ENCODE data around the gene DHRS7C.

DHRS7C gene

DNA sequence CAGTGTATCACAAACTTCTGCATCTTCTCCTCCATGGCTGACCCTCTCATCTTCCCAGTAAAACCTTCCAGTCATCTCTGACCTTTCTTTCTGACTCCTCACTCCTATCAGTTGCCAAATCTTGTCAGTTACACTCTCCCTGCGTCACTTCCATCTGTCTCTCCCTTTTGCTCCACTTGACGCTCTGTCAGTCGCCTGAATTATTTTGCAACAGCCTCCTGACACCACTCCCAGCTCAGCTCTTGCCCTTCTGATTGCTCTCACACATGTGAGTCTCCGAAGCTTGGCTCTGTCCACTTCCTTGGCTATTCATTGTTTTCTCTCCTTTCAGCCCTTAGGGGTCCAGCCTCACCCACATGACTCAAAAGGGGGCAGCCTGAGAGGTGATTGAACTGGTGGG, 27.7 kb downstream of the DHRS7C start:
- DNase-seq: no peak

DNA sequence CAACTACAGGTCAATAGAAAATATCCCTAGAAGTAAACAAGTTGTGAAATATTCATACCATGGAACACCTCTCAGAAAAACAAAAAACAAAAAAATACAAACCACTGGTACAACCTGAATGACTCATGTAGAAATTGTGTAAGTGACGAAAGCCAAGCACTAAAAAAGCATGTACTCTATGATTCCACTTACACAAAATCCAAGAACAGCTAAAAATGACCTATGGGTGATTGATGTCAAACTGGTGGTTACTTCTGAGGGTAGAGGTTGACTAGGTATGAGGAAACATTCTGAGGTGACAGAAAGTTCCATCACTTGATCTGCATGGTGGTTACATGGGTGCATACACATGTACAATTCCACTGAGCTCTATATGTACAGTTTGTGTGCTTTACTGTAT, 31.1 kb downstream of the DHRS7C start:
- DNase-seq: no peak

DNA sequence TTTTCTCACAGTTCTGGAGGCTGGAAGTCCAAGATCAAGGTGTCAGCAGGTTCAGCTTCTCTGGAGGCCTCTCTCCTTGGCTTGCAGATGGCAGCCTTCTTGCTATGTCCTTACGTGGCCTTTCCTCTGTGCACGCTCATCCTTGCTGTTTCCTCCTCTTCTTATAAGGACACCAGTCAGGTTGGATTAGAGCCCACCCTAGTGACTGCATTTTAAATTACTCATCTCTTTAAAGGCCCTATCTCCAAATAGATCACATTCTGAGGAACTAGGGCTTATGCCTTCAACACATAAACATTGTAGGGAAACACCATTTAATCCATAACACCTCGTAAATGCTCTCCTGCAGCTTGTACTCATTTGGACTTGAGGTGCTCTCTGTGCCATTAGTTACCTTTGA, 36.3 kb downstream of the DHRS7C start:
- DNase-seq: no peak

DNA sequence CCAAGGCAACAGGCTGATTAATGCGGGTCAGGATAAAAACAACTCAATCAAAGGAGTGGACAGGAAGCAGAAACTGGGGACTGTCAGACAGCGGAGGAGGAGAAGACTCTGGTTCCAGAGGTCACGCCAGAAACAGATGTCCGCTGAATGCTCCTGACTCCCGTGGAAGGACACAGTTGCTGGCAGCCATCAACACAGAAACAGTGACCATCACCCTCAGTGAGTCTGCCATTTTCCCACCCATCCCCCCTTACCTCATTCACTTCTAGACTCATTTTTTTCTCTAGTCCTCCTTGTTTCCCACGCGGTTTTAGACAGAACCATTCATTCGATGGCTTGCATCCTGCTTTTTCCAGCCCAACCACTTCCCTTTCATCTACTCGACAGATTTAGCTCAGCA, 40.9 kb downstream of the DHRS7C start:
- DNase-seq: no peak

DNA sequence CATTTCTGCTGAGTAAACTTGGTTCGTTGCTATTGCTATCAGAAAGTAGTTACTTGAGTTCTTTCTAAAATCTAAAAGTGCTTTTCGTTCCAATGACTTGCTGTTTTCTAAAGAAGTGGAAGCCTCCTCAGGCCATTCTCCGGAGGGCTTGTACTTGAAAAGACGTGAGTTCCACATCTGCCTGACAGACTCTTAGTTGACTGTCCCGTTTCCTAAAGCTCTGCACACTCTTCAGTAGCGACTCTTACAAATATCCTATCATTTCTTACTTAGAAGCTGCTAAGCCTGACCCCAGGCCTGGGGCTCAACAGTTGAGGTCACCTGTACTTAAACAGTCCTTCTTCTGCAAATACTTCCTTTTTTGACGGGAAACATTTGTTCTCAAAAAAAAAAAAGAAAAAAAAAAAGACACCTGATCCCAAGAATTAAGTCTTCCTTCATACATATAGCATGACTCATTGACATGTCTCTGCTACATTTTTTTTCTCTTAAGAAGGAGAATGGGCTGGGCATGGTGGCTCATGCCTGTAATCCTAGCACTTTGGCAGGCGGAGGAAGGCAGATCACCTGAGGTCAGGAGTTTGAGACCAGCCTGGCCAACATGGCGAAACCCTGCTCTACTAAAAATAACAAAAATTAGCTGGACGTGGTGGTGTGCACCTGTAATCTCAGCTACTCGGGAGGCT, 61.5 kb downstream of the DHRS7C start:
- no peak for DNase-seq

DNA sequence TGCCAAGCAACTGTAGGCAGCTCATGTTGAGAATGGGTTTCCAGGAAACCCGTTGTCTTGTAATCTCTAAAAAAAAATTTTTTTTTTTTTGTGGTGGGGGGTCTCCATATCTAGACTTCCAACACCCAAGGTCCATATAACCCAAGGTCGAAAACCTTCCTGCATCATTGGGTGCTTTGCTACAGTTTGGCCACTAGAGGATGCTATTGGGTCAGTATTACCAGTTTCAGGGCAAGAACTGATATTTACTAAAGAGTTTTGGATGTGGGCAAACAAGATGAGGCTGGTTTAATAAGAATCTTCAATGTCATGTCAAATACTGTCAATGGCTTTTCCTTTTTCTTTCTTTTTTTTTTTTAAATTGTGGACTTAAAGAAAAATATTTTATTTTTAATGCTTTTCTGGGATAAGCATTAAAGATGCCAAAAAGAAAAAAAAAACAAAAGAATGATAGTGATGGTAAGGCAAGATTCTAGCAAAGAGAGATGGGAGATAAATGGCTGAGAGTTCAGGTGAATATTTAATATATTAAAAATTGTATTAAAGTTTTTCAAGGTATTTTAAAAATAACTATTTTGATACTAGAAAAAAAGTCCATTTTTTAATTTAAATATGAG, 62.2 kb downstream of the DHRS7C start:
- no peak for DNase-seq

DNA sequence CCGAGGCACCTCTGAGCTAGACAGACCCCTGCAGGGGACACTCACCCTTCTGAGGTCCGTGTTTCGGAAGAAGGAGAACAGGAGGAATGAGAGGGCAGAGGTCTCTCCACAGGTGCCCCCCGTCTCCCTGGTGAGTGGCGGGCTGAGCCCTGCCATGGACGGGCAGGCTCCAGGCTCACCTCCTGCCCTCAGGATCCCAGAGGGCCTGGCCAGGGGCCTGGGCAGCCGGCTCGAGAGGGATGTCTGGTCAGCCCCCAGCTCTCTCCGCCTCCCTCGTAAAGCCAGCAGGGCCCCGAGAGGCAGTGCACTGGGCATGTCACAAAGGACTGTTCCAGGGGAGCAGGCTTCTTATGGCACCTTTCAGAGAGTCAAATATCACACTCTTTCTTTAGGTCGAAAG, 62.8 kb downstream of the DHRS7C start:
- no peak for DNase-seq

DNA sequence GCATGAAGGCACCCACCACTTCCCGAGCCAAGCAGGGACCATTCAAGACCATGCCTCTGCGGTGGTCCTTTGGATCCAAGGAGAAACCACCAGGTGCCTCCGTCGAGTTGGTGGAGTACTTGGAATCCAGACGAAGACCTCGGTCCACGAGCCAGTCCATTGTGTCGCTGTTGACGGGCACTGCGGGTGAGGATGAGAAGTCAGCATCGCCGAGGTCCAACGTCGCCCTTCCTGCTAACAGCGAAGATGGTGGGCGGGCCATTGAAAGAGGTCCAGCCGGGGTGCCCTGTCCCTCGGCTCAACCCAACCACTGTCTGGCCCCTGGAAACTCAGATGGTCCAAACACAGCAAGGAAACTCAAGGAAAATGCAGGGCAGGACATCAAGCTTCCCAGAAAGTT, 63.4 kb downstream of the DHRS7C start:
- DNase-seq: no peak

DNA sequence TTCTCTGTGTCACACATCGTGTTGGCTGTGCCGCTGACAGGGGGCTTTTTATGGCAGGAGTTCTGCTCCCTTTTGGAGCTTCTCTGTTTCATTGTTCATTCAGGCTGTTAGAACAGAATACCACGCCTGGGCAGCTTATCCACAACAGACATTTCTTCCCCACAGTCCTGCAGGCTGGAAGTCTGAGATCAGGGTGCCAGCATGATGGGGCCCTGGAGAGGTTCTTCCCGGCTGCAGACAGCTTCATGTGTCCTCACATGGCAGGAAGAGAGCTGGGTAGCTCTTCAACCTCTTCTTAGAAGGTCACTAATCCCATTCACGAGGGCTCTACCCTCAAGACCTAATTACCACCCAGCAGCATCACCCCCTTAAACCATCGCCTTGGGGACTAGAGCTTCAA, 65.1 kb downstream of the DHRS7C start:
- no peak for DNase-seq

DNA sequence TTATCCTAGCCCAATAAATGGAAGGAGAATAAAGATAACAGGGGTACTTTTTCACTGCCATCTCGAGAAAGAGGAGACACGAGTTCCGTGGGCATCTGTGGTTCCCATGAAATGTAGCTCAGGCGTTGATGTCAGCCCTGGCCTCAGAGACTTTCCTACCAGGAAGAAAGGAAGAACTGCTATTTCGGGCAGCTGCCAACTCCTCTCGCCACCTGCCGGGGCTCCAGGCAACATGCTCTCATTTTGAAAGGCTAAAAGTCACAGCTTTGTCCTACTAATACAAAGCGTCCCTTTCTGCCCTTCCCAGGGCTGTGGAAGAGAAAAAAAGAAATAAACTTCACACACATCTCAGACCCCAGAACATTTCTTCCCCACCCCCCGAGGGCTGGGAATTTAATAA, 65.8 kb downstream of the DHRS7C start:
- DNase-seq: no peak

Measured in DMS153 (cell line).